Mucosa of descending colon (tissue), 3 donors: ENCODE measurements around the gene BMI1. TPM values are rescaled to one million over a fixed set of nuclear protein-coding genes. Genes with fewer than 3 reads are reported as not detected.

ENCODE experiments used
- ATAC-seq: fragments of 200-7000 bp; cut with Tn5 transposase; one replicate; pipeline ENCODE4 v1.9.1; 2020; ENCODE audit warnings: mild to moderate bottlenecking, moderate library complexity
- DNase-seq, 3 donors: peaks; one replicate each; pipeline ENCODE4 v3.0.0-alpha.2; 2020
- H3K36me3 ChIP-seq: fragments of 200-600 bp; one replicate; pipeline ENCODE4 v1.8.0; 2021; ENCODE audit warnings: low read depth, mild to moderate bottlenecking
- H3K4me1 ChIP-seq: fragments of 200-600 bp; one replicate; pipeline ENCODE4 v1.8.0; 2021; ENCODE audit warnings: low read depth, mild to moderate bottlenecking
- H3K4me3 ChIP-seq: fragments of 200-600 bp; one replicate; pipeline ENCODE4 v1.8.0; 2021; ENCODE audit warnings: mild to moderate bottlenecking
- H3K9me3 ChIP-seq: fragments of 200-600 bp; one replicate; pipeline ENCODE4 v1.8.0; 2021; ENCODE audit warnings: mild to moderate bottlenecking
- intact Hi-C, 2 donors: fragments of 100-400 bp; cut with DNase I in 1 of 2; cut with micrococcal nuclease in 1 of 2; formaldehyde crosslinking; loops; one replicate each; pipeline versions ENCODE4 v1.11.0 to v1.11.1; 2022; cut with DNase I, micrococcal nuclease
- total RNA-seq, 3 donors: library from RNA; stranded (reverse); fragmentation: NEBNext Ultra II Directional in 2 of 3; extraction: Animal tissue kit (Norgen Biotek cat#: 25700) in 2 of 3; gene quantifications; one replicate each; pipeline versions ENCODE4 v1.2.1 to v1.2.4, GENCODE V29; 2021 to 2023
- TF ChIP-seq, protein P1 (sequence below): fragments of 200-600 bp; IDR thresholded peaks from one replicate; pipeline ENCODE4 v1.8.0; 2022; ENCODE audit warnings: antibody characterized with exemption, mild to moderate bottlenecking
- donor health status: DM: no; HTN: no; CAD: no; lungs with moderate emphysema.
- donor health status: DM: no; HTN: no; CAD: no.
- donor health status: DM: no; HTN: yes; CAD: no.

Gene BMI1
- total RNA-seq, 3 donors from 2014 or later = 26.6 to 76.6 (median 28.7) TPM

DNA sequence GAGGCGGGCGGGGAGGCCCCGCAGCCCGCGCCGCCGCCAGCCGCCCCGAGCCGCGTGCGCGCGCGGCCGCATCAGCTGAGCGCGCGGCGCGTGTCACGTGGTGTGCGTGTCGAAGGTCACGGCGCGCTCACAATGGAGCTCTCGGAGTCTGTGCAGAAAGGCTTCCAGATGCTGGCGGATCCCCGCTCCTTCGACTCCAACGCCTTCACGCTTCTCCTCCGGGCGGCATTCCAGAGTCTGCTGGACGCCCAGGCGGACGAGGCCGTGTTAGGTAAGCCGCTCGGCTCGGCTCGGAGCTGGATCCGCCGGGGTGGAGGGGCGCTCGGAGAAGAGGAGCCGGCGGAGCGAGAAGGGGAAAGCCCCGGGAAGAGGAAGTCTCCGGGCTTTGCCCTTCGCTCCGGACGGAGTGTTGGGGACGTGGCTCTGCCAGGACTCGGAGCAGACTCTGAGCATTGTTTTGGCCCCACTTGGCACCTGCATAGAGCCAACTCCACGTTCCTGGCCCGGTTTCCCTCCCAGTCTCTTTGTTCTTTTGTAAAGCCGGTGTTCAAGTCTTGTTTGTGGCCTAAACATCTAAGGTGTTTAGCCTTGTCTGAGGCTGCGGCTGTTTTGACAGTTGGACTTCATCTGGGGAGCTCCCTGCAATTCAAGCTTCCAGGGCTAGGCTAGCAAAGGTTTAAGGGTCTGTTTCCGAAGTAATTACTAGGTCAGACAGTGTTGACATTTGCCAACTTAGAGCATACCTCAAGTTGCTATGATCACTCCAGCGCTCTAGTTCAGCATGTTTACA is 4.4 kb upstream of the BMI1 start, which contains the start of gene COMMD3:
Gene COMMD3, plus strand, starts transcription at position 103 of the 790 bp plus-strand sequence. Its CDS starts 30 bp downstream, at position 133.
- Histone ChIP-seq H3K9me3 (no peaks in the 10 kb centered on the region), H3K36me3 (no peaks in the 10 kb centered on the region), H3K4me3 (peak within 1 kb of the TSS; percentile 49), H3K4me1 (peaks cover 16% of the 10 kb centered on the region)
- DNase-seq = peak; percentile 90 to 91 (median 91)
- TF ChIP-seq, protein P1, sequence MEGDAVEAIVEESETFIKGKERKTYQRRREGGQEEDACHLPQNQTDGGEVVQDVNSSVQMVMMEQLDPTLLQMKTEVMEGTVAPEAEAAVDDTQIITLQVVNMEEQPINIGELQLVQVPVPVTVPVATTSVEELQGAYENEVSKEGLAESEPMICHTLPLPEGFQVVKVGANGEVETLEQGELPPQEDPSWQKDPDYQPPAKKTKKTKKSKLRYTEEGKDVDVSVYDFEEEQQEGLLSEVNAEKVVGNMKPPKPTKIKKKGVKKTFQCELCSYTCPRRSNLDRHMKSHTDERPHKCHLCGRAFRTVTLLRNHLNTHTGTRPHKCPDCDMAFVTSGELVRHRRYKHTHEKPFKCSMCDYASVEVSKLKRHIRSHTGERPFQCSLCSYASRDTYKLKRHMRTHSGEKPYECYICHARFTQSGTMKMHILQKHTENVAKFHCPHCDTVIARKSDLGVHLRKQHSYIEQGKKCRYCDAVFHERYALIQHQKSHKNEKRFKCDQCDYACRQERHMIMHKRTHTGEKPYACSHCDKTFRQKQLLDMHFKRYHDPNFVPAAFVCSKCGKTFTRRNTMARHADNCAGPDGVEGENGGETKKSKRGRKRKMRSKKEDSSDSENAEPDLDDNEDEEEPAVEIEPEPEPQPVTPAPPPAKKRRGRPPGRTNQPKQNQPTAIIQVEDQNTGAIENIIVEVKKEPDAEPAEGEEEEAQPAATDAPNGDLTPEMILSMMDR = no peak
- intact Hi-C loops = no loop called here
- peak; percentile 87 for ATAC-seq

DNA sequence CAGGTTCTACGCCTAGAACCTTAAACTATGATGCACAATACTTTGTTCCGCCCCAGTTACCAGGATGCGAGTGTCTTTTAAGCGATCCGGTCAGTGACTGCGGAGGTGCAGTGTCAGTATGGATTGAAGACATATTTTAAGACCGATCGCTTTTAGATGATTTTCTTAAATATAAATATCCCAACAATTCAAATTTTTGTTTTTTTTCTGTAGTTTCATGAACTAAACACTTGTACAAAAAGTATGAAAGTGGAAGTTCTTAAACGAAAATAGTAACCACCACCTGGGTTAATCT is 3.9 kb upstream of the BMI1 start:
- TF ChIP-seq, protein P1 = no peak

DNA sequence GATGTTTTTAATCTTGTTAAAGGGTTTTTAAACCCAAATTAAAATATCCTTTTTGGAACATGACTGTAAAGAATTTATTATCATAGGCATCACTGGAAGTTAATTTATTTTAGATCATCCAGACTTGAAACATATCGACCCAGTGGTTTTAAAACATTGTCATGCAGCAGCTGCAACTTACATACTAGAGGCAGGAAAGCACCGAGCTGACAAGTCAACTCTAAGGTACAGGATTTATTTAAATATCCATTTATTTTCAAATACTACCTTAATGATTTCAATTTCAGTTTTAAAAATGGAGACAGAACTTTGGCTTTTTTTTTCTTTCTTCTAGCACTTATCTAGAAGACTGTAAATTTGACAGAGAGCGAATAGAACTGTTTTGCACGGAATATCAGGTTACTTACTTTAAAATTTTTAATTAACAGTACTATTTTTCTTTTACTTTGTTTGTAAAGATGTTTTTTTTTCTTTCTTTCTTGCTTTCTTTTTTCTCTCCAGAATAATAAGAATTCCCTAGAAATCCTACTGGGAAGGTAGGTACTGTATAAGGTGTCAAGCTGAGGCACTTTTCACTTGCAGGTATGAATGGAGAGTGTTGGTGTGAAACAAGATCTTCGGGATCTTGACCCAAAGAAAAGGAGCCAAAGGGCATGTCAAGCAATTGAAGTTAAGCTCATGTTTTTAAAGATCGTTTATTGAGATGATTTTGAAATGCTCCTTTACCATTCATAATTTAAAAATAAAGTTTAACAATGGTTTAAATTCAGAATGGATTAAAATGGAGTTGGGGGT is 2.9 kb upstream of the BMI1 start:
- no peak for ATAC-seq
- H3K4me1 ChIP-seq = peaks cover 25% of the 10 kb centered on the region
- H3K36me3 ChIP-seq = no peaks in the 10 kb centered on the region
- H3K4me3 ChIP-seq = no peak overlapping the region
- TF ChIP-seq, protein P1 = no peak
- no peak for DNase-seq
- H3K9me3 ChIP-seq = no peaks in the 10 kb centered on the region
- intact Hi-C loops = no loop called here

More for the DNA sequence above, 3.9 kb upstream of the BMI1 start:
- H3K9me3 ChIP-seq = no peaks in the 10 kb centered on the region
- DNase-seq (peak in 1 of 3 donors; percentile 53), ATAC-seq (peak; percentile 55)
- peaks cover 16% of the 10 kb centered on the region for H3K4me1 ChIP-seq
- peak overlapping the region; percentile 49 for H3K4me3 ChIP-seq
- intact Hi-C loops = no loop called here
- no peaks in the 10 kb centered on the region for H3K36me3 ChIP-seq

DNA sequence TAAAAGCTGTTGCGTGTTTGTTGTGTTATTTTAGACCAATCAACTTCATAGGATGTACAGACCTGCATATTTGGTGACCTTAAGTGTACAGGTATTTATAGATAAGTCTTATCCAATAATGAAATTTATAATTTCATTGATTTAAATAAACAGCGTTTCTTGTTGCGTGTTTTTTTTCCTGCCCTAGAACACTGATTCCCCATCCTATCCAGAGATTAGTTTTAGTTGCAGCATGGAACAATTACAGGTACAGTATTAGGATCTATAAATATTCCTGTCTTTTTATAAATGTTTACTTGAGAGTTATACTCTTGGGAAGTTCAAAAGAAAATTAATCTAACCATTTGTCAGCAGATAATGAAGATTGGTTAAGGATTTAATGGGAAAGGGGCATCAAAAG is 2.1 kb upstream of the BMI1 start:
- Histone ChIP-seq H3K36me3 (no peaks in the 10 kb centered on the region), H3K4me3 (no peak overlapping the region), H3K4me1 (peaks cover 25% of the 10 kb centered on the region), H3K9me3 (no peaks in the 10 kb centered on the region)
- DNase-seq (no peak), ATAC-seq (no peak)
- intact Hi-C loops = no loop called here
- TF ChIP-seq, protein P1 = no peak

DNA sequence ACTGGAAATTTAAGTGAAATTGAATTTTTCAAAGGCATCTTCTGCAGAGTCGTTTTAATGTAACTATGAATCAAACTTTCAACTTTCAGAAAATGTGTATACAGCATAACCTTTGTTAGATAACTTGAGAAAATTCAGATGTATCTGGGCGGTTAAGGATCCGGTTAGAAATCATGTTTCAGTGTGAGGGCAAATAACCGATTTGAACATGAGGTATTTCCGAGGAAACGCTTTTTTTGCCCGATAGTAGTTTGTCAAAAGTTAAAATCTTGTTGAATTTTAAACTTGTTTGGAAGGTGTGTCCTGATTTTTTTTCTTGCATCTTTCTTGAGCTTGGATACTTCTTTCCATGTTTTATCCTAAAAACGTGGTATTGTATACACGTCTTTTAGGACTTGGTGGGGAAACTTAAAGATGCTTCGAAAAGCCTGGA is 1.3 kb upstream of the BMI1 start:
- intact Hi-C loops = no loop called here
- TF ChIP-seq, protein P1 = no peak
- DNase-seq (no peak), ATAC-seq (no peak)
- Histone ChIP-seq H3K4me1 (peaks cover 30% of the 10 kb centered on the region), H3K4me3 (no peak overlapping the region), H3K9me3 (no peaks in the 10 kb centered on the region), H3K36me3 (no peaks in the 10 kb centered on the region)
